Epithelial cell of prostate (primary cell): ENCODE results near the gene PHLPP2.

Source experiments
- DNase-seq: peaks from one replicate; pipeline ENCODE4 v3.0.0-alpha.2; 2011; ENCODE audit warnings: low read depth, low spot score
- H3K27ac ChIP-seq: fragments of 450-650 bp; 2 replicates; pipeline ENCODE4 v1.5.1; 2017; ENCODE audit warnings: mild to moderate bottlenecking

PHLPP2 gene

GRCh38 chr16:71672803-71673581 is 51.5 kb downstream of the PHLPP2 start:
- no peak overlapping the region for H3K27ac ChIP-seq
- DNase-seq = no peak

- H3K27ac ChIP-seq = no peak overlapping the region
- DNase-seq = no peak
These were observed 52.4 kb downstream of the PHLPP2 start for GRCh38 chr16:71672125-71672524.

- H3K27ac ChIP-seq = no peak overlapping the region
These were observed 53.3 kb downstream of the PHLPP2 start for GRCh38 chr16:71671165-71671564.

DNA sequence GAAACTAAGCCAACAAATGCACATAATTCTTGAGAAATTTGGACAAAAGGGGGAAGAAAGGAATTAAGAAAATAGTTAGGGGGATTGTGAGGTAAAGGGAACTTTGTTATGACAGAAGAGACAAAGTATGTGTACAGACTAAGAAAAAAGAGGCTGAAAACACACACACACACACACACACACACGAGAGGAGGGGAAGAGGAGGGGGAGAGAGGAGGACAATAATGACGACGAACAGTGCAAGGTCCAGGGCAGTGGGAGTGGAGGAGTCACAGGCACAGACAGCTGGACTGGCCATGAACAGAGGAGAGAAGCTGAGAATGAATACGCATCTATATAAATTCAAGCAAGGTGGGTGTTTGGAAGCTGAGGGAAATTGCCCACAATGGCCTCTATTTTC is 54.0 kb downstream of the PHLPP2 start:
- H3K27ac ChIP-seq = no peak overlapping the region
- no peak for DNase-seq

More at GRCh38 chr16:71671165-71671564, 53.3 kb downstream of the PHLPP2 start:
- no peak for DNase-seq

- H3K27ac ChIP-seq = no peak overlapping the region
- DNase-seq = no peak
These were observed 54.5 kb downstream of the PHLPP2 start for GRCh38 chr16:71669926-71670536.

DNA sequence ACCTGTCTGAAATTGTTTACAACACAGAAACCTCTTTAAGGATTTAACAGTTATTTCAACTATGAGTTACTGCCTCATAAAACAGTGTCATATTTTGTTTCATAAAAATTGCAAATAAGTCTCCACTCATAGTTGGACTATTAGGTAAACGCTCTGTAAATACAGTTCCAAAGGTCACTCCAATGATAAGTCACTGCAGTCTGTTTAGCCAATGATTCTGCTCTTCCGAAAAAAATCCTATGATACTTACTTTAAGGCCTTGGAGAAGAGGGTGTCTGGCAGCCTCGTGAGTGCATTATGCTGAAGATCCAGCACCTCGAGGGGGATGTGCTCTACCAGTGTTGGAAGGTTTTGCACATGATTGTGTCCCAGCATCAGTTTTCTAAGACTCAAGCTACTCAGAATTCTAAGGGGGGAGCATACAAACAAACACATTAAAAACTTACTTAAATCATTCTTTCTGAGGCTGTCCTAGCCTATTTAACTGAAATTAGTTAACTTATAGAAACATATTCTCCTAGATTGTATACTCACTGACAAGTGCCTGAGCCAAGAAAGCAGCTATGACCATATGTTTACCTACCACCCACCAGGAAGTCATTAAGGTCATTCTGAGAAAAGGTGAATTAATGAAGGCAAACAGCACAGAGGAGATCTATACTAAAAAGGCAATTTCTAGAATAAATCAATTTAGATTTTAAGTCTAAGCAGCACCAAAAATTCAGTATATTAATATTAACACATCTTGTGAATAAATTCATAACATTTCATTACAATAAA is 57.4 kb downstream of the PHLPP2 start:
- H3K27ac ChIP-seq = no peak overlapping the region
- DNase-seq = no peak

DNA sequence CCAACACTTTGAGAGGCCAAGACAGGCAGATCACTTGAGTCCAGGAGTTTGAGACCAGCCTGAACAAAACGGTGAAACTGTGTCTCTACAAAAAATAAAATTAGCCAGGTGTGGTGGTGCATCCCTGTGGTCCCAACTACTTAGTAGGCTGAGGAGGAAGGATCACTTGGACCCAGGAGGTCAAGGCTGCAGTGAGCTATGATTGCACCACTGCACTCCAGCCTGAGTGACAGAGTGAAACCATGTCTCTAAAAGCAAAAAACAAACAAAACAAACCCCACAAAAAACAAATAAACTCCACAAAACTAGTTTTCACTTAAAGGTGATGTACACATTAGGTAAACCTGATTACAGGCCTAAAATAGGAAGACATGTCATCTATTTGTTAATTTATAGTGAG is 58.2 kb downstream of the PHLPP2 start:
- no peak for DNase-seq
- H3K27ac ChIP-seq = no peak overlapping the region

- H3K27ac ChIP-seq = no peak overlapping the region
- DNase-seq = no peak
These were observed 65.0 kb downstream of the PHLPP2 start for GRCh38 chr16:71659471-71659870.

GRCh38 chr16:71658771-71659170 is 65.7 kb downstream of the PHLPP2 start:
- no peak overlapping the region for H3K27ac ChIP-seq
- DNase-seq = no peak

DNA sequence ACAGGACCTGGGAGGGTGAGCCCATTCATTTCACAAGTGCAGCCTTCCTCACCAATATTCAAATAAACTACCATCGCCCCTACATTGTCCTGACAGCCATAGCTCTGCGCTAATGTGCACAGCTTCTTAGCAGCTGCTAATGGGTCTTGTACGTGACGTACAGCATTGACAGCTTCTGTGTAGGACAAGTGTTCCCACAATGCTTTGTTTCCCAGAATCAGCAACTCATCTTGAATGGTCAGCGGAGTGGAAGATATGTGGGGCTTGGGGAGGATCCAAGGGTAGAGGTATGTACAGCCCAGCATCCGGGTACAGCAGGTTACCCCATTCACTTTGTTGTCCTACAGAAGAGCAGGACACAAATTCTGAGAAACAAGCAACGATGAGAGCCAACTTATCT is 74.8 kb downstream of the PHLPP2 start:
- H3K27ac ChIP-seq = no peak overlapping the region
- DNase-seq = no peak

GRCh38 chr16:71648921-71649320 is 75.6 kb downstream of the PHLPP2 start:
- DNase-seq = no peak
- H3K27ac ChIP-seq = no peak overlapping the region

GRCh38 chr16:71648162-71648561 is 76.3 kb downstream of the PHLPP2 start:
- DNase-seq = no peak
- no peak overlapping the region for H3K27ac ChIP-seq

DNA sequence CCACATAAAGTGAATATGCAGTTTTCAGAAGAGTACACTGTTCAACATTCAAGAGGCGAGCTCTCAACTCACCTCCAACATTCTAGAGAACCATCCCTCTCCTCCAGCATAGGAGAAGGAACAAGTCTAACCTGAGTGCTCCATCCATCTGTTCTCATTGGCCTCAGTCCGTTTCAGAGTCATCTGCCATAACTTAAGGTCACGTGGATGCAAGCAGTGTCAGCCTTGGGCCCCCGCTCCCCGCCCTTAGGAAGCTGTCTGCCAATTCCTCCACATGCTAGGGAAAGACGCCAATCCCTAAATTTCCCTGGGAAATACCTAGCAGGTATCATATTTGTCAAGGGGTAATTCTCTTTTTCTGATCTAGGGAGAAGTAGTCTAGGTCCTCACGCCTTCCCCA is 77.1 kb downstream of the PHLPP2 start:
- no peak overlapping the region for H3K27ac ChIP-seq
- DNase-seq = no peak

DNA sequence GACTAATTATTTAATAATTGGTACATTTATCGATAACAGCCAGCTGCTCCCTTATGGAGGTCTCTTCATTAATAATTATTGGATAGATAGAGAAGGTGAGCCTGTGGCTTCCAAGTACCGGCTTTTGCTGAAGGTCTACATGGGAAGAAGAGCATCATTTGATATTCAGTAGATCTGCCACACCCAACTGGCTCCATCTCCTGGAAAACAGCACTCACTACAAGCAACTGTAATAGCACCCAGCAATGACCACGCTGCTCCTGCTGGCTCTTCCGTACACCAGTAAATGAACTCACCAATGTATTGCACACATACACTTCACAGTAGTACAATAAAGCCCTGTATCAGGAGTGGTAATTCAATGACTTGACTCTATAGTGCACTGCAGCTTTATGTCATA is 79.1 kb downstream of the PHLPP2 start:
- DNase-seq = no peak
- H3K27ac ChIP-seq = no peak overlapping the region

DNA sequence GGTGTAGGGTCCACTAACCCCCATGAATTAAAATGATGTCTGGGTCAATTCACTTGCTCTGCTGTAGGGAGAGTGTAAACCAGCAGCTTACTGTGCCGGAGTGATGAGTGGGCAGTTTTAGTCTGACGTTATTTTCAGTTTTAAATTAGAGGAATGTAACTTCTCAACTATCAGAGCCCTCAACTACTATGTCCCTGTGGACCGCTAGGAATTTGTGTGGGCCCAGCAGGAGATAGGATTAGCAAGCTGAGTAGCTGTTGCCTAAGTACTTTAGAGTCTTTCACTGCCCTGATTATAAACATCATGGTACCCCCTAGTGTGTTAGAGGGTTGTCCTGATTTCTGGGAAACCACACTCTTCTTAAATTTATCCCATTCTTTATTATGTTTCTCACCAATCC is 87.1 kb downstream of the PHLPP2 start:
- DNase-seq = no peak
- no peak overlapping the region for H3K27ac ChIP-seq

DNA sequence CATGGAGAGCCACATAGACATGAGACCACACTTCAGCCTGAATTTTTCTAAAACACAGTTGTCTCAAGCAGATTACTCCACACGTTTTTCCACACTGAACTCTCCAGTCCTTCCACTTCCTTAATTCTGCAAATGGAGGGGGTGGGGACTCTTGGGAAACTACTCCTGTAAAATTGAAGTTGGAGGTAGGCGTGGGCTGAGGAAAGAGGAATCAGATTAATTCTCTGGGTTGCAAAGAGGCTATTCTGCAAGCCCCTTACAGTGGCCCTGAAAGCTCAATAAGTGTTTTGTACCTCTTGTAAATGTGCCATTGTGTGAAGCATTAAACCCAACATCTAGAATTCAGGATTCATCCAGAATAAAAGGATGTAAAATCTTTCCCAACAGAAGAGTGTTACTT is 88.9 kb downstream of the PHLPP2 start:
- DNase-seq = no peak
- no peak overlapping the region for H3K27ac ChIP-seq

GRCh38 chr16:71631776-71632175 is 92.7 kb downstream of the PHLPP2 start:
- no peak overlapping the region for H3K27ac ChIP-seq

GRCh38 chr16:71630808-71631207 is 93.7 kb downstream of the PHLPP2 start:
- H3K27ac ChIP-seq = peak overlapping the region; percentile 2
- DNase-seq = peak; percentile 45

More at GRCh38 chr16:71631776-71632175, 92.7 kb downstream of the PHLPP2 start:
- DNase-seq = no peak

DNA sequence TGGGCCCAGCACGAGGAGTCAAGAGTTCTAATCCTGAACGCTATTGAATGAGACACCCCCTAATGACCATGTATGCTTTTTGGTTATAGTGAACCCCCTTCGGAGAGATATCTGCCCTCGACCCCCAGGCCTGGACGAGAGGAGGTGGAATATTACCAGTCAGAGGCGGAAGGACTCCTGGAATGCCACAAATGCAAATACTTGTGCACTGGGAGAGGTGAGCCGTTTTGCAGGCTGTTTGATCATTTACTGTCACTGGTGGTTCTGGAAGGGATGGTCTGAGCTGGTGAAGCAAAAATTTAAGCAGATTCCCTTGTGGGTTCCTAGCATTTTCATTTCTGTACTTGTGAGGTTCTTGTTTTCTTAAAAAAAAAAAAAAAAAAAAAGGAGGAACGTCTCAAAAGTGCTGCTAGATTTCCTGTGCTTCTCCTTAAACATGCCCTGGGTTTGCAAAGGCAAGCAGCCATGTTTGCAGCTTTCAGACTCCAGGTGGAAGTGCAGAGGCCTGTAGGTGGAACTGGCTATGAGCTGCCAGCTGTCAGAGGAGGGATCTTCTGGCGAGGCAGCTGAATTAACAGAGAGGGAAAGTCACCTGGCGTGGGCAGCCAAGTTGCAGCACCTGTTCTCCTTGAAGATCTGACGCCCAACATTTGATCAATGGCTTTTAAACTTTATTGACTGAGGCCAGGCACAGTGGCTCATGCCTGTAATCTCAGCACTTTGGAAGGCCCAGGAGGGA is 95.1 kb downstream of the PHLPP2 start:
- DNase-seq = no peak
- H3K27ac ChIP-seq = no peak overlapping the region

- H3K27ac ChIP-seq = no peak overlapping the region
- DNase-seq = peak; percentile 46
These were observed 95.7 kb downstream of the PHLPP2 start for GRCh38 chr16:71628810-71629209.
